AG08396 (cell line): ENCODE data around the gene MSX2.

Source experiments
- DNase-seq: peaks from one replicate; pipeline ENCODE4 v3.0.0; 2012; ENCODE audit warnings: low spot score, mixed read lengths

The MSX2 gene

GRCh38 chr5:174777111-174777510 is 52.7 kb downstream of the MSX2 start:
- no peak for DNase-seq

GRCh38 chr5:174777583-174777982 is 53.2 kb downstream of the MSX2 start:
- DNase-seq, result no peak
